GM18499 (cell line): ENCODE data around the gene MYH9.

Source experiments
- ATAC-seq: cut with Tn5 transposase; IDR thresholded peaks from one replicate; pipeline ENCODE4 v1.9.1; 2021; ENCODE audit warnings: moderate number of reproducible peaks; ENCODE audit not compliant: insufficient read depth, unreplicated experiment

MYH9 gene

DNA sequence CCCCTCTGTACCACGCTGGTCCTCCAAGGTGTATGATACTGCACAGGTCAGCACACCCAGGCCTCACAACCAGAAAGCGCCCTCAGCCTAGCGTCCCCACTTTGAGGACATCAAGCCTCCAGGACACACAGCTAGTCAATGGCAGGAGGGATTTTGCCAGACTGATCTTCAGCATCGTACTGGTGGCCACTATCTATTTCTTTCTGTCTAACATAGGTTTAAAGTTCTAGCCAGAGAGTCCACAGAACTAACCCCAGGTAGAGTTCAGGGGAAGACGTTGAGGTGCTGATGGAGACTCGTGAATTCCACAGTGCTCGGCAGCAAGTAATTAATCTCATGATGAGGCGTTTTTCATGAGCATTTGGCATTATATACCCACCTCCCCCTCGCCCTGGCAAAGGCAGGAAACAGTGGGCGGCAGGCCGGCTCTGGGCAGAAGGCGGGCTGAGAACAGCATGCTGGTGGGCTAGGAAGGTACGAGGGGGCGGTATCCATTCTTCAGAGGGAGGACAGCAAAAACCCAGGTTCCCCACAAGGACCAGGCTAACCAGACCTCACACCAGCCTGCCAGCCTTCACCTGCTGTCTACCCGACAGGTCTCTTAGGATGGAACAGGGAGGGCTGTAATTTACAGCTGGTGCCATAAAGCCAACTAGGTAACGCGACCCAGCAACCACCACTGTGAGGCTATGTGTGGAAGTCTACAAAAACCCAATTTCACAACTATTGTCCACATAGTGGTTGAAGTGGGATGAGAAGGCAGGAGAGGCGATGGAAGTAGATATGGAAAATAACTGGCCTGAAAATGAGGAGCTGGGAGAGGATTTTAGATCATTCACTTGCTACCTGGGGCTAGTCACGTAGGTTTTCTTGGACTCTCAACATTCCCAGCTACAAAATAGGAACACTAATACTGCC, 18.5 kb downstream of the MYH9 start:
- no peak for ATAC-seq

- no peak for ATAC-seq
Observed at GRCh38 chr22:36368359-36368983, 19.3 kb downstream of the MYH9 start.

DNA sequence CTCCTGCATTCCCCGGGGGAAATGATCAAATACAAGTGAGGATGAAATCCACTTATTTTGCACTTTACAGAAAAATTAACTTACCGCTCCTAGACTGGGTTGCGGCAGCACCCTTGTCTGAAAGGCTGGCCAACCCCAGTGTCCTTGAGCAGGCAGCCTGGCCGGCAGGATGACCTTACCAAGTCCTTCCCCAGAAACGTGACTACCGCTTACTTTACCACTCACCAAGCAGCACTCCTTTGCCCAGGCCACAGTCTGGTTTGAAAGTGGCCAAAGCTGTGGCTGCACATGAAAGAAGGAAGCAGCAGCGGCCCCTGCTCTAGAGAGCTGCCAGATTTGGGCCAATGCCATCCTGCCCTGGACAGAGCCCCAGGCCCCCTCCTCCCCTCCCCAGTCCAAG, 20.3 kb downstream of the MYH9 start:
- no peak for ATAC-seq

DNA sequence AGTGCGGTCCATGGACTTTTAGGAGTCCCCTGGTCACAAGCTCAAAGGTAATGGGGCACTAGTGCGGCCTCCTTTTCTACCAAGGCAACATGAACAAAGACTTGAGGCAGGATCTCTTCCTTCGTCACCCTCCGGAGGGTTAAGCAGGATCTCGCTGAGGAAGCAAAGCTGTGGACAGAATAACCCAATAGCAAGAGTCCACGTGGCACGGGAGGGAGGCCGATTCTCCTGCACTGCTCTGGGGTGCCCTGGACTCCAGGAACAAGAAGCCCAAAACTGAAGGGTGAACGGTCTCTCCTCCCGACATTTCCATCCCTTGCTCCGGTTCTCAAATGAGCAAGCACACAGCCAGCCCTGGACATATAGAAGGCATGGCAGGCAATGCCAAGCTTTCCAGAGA, 20.7 kb downstream of the MYH9 start:
- ATAC-seq: no peak

DNA sequence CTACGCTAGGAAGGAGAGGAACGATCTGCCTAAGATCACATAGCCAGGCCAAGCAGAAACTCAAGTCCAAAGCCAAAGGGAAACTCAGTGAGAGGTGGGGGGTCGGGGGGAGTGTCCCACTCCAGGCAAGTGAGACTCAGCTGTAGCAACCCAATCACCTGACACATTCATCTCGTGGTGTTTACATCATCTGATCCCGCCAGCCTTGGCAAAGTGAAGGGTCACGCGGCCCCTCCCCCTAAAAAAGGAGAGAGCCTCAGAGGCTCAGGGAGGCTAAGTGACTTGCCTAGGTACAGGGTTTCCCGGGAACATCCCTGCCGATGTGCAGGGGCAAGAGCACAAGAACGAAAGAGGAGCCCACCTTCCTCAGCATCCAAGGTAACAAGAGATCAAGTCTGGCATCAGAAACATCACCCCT, 21.5 kb downstream of the MYH9 start:
- ATAC-seq: no peak

DNA sequence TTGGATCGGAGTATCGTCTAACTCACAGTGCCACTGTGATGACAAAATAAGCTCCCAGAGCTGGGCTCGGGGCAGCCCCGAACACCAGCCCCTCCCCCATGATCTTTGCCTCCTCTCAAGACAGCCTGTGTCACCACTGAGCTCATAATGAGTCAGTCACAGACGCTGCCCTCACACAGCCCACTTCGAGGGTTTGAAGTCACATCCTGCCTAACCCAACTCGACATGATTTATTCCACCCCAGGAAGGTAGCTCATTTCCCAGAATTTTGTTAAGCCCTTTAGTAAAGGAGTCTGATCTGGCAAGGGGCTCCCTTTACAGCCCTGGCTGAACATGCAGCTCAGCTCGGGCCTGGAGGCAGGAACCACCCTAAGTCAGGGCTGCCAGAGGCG, 22.8 kb downstream of the MYH9 start:
- no peak for ATAC-seq

GRCh38 chr22:36364255-36365019, 23.3 kb downstream of the MYH9 start:
- no peak for ATAC-seq

GRCh38 chr22:36363349-36363981, 24.3 kb downstream of the MYH9 start:
- no peak for ATAC-seq

DNA sequence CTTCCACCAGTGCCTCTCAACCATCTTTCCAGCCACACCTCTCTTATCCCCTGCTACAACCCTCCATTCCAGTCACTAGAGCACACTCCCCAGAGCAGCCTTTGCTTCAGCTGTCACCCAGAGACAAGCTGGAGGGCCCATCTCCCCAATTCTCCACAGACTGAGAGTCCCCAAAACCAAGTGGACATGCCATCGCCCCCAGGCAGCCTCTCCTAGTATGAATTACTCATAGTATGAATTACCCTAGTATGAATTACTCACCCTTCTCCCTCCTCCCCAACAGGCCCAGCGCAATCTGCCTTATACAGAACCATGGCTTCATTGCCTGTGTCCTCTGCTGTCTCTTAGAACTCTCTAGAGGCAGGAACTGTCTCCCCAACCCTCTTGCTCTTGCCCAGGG, 24.8 kb downstream of the MYH9 start:
- ATAC-seq: no peak

DNA sequence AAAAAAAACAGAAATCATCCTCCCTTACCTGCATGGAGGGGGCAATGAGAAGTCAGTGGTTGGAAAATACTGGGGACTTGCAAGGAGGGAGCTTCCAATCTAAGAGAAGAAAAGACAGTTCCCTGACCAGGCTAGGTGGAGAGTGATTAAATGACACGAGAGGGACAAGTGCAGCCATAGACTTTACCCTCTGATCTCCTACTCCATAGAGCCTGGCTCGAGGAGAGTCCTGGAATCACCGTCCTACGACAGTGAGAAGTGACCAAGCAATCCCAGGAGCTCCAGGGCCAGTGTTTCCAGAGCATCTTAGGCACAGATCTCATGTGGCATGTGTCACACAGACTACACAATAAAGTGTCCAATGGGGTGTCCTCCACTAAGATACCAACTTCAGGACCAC, 25.7 kb downstream of the MYH9 start:
- ATAC-seq: no peak

- ATAC-seq: no peak
Observed at GRCh38 chr22:36360871-36361383, 26.8 kb downstream of the MYH9 start.

DNA sequence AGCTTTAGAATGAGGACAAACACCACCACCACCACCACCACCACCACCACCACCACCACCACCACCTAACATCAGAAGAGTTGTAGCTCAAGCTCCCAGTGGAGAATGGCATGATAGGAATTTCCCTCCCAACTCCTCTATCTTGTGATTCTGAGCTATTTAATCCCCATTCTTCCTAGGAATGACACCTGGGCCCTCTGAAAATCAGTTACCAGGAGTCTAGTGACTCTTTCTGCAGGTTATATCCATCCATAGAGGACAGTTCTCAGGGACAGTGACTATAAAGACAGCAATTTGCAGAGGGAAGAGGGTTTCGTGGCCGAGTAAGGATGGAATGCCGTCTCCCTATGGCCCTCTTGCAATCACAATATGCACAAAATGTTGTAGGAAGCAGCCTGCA, 27.8 kb downstream of the MYH9 start:
- ATAC-seq: no peak

DNA sequence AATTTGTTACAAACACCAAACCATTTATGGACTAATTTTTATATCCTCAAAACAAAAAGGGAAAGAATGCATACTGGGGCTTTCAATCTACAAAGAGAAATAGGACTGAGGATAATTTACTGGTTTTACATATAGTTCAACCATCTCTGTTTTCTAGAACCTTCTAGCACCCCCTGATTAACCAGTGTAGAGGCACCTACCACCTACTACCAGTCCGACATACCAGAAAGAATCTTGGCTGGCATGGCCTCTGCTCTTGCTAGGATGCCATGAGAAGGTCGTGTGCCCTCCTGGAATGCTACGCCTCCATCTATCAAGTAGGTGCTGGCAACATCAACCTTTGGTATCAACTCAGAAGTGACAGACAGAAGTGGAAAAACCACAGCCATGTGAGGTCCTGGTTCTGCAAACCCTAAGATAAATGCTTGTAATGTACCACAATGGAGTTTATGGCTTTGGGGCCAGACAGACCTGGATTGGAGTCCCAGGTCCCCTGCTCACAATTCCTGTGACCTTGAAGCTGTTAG, 28.2 kb downstream of the MYH9 start:
- ATAC-seq: no peak

GRCh38 chr22:36358533-36359469, 29.0 kb downstream of the MYH9 start:
- no peak for ATAC-seq

- ATAC-seq: no peak
Observed at GRCh38 chr22:36356708-36357624, 30.8 kb downstream of the MYH9 start.

- ATAC-seq: no peak
Observed at GRCh38 chr22:36355894-36356293, 31.9 kb downstream of the MYH9 start.

- no peak for ATAC-seq
Observed at GRCh38 chr22:36355362-36355761, 32.4 kb downstream of the MYH9 start.
